GM19025 (cell line): ENCODE measurements around the gene ADGRV1.

Experiments used
- ATAC-seq: cut with Tn5 transposase; IDR thresholded peaks from one replicate; pipeline ENCODE4 v1.9.1; 2021; ENCODE audit warnings: mild to moderate bottlenecking, low read depth, moderate library complexity; ENCODE audit not compliant: unreplicated experiment

Gene ADGRV1

DNA sequence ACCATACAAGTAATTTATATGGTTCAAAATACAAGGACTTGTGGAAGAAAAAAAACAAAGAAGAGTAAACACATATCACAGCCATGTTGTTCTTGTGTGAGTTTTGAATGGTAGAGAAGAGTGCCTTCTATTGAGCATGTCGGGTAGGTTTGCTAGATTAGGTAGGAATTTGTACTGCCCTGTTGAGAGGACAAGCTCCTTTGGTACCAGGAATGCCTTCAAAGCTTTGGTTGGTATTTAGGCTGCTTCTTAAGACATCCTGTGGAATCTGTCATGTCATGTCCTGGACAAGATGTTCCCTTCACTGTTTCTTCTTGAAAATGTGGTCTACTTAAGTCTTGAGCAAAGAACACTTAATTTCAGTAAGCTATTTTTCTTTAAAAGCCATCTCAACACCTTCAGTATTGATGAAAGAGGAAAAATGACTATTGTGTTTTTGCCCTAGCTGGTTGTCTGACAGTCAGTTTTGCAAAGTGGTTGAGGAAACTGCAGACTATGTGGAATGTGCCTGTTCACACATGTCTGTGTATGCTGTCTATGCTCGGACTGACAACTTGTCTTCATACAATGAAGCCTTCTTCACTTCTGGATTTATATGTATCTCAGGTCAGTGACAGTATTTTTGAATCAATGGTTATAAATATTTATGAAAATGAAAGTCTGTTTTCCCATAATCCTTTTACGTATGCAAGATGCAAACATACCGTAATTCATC, 296.9 kb downstream of the ADGRV1 start:
- no peak for ATAC-seq

DNA sequence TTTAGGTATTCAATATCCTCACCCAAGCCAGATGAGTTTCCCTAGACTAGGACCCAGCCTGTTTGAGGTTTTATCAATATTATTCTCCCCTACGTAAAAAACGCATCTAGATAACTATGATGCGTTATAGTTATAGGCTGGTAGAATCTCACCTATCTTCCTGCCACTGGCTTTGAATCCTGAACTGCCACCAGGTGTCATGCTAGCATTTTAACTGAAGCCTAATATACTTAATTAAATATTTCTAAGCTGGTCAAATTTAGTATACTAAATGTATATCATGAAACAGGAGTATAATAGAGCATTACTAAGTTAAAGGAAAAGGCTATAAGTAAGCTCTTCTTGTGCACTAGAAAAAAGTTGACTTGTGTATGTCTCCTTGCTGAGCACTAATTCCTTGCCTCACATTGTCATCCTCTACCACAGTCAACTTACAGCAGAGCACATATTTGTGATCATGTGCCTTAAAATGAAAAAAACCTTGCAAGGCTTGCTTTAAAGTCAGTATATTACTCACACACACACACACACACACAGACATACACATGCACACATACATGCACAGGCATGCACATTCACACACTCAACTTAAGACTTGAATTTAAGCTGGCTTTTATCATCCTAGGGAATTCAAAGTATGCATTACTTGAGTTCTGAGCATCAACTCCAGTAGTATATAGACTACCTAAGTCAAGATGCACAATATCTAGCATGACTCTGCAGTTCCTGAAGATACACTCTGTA, 303.4 kb downstream of the ADGRV1 start:
- ATAC-seq = no peak

DNA sequence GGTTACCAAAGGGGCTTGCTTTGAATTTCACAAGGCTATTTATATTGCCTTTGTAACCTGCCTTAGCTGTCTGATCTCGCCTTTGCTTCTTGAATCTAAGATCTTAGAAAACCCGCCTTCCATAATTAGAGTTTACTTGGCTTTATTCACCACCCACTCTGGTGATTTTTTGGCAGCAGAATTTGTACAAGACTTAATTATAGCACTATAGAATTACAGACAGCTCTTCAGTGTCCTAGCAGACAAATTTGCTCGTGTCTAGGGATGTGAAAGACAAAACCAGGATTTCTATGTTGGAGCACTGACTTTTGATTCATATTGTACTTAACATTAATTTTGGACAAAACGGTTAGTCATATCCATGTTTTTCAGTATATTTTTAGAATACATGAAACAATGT, 306.6 kb downstream of the ADGRV1 start:
- ATAC-seq = no peak

DNA sequence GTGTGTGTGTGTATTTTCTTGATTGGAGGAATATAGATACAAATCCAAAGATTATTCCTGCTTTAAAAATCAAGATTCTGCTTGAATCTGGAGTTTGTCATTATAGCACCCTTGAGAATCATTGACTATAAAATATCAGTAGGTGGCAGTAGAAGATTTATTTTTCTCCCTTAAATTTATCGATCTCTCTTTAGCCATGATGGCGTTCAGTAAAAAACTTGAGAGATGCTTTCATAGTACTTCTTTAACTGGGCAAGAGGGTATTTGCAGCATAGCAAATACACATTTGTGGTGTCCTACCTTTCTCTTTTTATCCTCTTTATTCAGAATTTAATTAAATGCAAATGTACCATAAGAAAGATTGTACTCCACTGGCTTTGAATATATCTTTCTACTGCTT, 307.7 kb downstream of the ADGRV1 start:
- no peak for ATAC-seq

DNA sequence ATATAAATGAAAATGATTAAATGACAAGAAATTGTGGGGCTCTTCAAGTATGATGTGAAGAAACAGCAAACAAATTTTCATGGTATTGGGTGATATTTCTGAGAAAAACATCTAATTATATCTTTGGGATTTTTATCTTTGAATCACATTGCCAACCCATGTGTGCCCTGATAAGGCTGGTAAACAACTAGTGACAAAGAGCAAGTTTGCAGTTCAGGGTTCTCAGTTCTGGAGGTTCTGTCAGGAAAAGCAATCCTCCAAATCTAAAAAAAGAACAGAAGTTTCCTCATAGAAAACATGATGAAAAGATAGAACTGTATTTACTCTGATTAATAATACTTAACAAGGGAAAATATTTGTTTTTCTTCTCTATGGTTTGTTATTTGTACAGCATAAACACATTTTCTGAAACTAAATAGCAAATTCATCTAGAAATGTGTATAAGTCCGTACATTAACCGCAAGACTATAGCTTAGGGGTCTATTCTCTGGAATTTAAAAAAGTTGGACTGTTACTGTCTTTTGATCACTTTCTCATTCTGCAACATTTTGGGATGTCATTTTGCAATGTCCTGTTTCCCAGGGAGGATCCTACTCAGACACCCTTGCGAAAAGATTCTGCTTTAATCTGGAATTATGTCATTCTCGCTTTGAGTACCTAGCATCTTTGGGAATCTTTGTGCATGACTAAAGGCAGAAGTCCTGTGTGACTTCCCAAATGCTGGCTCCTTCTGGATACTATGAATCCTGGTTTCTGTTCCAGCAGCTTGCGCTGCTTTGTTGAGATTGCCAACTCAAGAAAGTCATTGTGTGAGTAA, 308.5 kb downstream of the ADGRV1 start:
- ATAC-seq = no peak

DNA sequence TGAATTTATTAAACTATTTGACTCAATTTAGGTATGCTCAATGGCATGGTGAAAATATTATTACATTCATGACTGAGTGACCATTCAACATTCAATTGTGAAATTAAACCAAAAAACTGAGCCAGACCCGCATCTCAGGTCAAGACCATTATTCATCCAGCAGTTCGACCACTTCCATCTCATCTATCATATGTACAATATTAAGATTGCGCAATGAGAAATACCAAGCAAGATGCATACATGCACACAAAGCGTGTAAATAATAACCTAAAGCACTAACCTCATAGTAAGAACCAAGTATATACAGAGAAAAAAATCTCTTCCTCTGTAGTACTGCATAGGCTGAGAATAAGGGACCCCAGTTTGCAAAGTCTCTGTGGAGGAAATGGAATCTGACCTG, 310.2 kb downstream of the ADGRV1 start:
- ATAC-seq = no peak

DNA sequence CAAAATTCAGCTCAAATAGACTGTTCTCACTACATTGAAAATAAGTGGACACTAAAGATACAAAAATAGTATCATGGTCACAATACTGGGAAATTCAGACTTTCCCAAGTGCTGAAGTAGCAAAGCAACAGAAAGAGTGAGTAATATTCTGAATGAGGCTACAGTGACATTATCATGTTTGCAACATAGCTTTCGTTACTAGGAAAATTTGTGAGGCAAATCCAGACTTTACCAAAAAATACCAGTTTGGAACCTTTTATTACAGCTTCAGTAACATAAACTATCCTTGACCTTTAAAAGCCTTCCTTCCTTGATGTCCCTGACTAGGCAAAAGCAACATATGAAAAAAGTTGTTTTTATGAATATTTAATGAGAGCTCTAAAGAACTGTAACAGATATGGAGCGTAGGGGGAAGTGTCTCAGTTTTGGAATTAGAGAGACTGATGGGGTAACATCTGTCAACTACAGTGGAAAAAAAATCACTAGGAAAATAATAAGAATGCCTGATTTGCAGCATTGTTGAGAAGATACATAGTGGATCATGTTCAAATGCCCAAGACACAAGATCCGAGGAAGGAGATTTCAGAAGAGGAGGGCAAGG, 312.9 kb downstream of the ADGRV1 start:
- no peak for ATAC-seq

DNA sequence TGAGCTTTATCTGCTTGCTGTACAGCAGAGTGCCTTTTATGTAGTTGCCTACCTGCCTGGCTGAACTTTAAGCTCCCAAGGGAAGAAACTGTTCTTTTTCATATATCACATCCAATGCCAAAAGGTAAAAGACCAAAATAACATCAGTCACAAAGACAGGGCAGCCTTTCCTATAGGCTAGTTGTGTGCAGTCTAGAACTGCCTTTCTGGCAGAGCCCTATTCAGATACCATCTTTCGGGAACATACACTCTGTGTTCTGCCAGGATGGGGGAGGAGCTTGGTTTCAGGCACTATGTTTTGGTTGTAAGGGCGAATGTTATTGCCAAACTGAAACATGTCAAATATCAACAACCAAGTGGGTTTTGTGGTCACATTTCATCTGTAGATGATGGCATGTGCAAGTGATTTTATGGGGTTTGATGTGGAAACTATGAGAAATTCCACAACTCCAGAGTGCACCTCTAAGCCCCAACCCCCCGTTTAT, 314.5 kb downstream of the ADGRV1 start:
- no peak for ATAC-seq

DNA sequence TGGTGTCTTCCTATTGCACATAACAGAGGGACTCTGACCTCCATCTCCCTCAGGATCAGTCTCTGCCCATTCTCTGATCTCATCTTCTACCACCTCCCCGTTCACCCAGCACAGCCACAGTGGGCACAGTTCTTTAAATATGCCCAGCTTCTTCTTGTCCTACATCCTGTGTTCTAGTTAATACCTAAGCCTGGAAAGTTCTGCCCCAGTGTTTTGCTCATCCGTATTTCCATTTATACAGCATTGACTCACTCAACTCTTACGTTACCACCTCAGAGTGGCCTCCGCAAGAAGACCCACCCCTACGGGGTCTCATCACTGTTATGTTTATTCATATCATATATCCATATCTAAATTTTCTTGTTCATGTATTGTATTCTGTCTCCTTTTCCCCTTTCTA, 315.5 kb downstream of the ADGRV1 start:
- no peak for ATAC-seq

DNA sequence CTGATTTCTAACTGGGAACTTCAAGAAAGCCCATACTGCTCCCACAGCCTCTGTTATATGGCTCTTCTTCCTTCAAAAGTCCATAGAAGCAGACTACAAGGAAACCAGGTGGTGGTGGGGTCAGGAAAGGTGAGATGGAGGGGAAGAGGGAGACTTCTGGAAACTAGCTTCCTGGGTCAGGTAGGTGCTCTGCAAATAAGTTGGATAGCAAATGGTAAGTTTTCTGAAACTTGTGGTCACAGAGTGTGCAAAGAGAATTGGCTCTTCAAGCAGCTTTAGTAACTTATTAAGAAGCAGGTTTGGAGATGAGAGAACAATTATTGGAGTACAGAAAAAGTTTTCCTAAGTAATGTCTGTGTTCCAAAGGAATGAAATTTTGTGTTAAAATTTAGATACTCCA, 316.9 kb downstream of the ADGRV1 start:
- no peak for ATAC-seq

DNA sequence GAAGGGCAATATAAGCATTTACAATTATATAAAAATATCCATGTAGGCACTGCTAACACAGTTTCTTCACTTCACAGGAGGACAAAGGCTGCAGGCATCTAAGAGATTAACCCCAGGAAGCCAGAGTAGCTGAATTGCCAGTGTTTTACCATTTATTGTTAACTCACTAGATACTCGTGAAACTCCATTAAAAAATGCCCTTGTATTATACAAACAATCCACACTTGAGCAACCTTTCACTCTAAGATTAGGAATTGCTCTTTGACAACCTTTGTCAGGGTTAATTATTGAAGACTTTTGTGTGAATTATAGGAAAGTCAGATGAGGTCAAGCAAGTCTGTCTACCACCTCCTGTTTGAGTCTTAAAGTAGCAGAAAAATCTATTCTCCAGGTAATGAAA, 317.8 kb downstream of the ADGRV1 start:
- ATAC-seq = no peak

DNA sequence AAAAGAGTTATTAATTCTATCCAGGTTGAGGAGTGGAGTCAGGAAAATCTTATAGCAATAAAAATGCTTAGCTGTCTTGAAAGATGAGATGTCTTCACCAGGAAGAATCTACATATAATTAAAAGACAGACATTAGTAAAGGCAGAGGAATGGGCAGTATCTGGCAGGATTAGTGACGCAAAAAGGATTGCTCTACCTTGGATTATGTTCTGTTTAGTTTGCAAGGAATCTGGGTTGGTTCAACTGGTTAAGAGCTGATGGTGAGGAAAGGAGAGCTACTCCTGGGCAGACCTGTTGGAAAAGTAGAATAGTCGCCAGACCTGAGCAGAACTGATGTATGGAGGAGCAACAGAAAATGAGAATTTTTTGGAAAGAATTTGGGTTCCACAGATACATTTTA, 318.5 kb downstream of the ADGRV1 start:
- no peak for ATAC-seq

DNA sequence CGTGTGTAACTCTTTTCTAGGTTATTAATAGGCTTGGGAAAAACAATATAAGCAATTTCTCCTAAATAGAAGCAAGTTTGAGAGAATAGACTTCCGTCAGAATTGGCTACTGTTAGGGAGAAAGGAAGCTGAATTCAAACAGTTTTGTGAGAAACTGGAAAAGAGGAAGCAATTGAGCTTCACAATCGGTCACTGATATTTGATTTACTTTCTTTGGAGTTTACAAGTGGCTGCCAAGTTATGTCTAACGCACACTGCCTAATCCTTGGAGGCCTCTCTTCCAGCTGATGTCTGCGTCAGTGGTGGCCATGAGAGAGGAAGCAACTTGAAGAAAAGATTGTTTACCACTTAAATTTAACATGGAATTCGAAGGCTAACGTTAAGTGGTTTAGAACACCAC, 319.5 kb downstream of the ADGRV1 start:
- no peak for ATAC-seq

DNA sequence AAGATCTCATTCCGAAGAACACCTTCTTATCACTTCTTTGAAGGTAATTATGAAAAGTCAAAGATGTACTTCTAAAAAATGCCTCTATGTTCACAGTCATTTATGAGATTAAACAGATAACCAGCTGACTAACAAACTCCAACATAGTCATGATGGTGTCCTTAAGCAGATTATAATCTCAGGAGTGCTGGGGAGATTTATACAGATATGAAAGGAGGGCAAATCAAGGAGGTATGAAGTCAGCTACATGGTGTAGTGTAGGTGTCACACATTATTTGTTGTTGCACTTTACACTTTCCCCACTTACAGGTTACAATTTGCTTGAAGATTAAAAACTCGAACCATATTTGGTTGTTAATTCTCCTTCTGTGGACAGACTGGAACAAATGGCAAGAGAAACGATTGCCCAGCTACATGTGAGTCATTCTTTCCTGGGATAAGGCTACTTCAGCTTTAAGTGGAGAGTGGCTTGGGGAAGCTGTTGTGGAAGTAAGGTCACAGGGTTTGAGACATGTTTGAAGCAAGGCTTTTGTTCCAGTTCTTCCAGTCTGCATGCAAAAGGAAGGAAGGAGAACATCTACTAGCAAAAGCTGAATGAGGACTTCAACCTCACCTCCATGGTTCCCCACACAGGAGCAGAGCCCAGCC, 320.1 kb downstream of the ADGRV1 start:
- ATAC-seq = no peak

DNA sequence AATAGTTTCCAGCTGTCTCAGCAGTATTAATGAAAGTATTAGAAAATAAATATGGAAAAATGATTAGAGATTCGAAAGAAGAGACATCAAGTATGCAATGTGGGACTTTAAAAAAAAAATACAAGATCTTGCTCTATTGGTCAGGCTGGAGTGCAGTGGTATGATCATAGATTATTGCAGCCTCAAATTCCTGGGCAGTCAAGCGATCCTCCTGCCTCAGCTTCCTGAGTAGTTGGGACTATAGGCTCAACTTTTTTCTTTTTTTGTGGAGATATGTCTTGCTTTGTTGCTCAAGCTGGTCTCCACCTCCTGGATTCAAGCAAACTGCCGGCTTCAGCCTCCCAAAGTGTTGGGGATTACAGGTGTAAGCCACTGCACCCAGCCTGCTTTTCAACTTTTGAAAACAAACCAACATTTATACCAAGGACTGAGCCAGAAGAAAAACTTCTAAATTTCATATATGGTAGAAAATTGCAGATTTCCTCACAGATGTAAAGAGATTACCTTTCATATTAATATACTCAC, 323.1 kb downstream of the ADGRV1 start:
- ATAC-seq = no peak

DNA sequence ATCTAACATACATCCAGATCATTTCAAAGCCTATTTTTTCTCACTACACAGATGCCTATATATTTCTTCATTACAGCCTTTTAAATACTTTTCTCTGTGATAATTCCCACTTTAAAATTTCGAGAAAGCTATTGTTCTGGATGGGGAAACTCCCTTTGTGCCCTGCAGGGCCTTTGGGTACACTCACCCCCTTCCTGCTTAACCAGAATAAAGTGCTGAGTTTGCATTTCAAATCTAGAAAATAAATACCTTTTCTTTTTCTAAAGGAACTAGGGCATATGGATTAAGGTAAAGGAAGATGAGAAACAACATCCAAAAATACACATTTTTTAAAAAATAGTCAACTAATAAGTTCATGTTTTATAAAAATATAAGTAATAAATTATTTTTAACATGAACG, 323.9 kb downstream of the ADGRV1 start:
- ATAC-seq = no peak

DNA sequence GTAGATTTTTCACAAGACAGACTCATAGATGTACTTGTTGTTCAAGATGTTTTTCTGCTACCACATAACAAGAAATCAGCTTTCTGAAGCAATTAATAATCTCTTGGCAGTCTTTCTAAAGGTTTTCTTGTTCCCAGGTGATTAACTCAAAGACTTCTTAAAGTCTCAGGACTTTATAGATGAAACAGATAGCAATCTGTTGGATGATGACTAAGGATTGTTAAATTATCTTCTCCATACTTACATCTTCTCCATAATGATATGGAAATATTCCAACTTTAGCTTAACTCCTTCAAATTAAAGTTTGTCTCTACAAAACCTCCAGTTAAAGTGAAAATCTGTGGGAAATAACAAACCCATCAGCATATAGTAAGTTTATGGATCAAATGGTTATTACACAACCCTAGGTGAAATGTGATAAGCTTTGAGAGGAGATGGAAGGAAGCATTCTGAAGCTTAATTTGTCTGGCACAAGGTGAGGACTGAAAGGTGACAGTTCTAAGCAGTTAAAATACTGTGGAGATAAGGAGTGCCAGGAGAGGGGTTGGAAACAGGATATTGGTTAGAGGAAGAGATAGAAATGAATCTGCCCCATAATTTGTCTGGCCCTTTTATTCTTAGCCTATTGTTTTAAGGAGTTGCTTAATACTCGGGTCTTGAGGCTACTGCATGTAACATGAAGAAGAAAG, 326.7 kb downstream of the ADGRV1 start:
- ATAC-seq = no peak

DNA sequence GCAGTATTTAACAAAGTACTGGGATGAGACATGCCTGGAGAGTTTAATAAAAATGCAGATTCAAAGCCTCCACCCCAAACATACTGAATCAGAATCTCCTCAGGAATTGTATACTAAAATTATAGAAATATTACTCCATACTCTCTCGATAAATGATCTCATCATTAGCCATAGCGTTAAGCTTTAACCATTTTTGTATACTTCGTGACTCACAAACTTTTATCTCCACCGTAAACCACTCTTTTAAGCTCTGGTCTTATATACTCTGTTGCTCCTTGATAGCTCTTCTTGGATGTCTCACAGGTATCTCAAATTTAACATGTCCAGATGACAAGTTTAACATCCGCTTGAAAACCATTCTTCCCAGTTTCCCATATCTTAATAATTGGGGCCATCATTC, 327.8 kb downstream of the ADGRV1 start:
- no peak for ATAC-seq

DNA sequence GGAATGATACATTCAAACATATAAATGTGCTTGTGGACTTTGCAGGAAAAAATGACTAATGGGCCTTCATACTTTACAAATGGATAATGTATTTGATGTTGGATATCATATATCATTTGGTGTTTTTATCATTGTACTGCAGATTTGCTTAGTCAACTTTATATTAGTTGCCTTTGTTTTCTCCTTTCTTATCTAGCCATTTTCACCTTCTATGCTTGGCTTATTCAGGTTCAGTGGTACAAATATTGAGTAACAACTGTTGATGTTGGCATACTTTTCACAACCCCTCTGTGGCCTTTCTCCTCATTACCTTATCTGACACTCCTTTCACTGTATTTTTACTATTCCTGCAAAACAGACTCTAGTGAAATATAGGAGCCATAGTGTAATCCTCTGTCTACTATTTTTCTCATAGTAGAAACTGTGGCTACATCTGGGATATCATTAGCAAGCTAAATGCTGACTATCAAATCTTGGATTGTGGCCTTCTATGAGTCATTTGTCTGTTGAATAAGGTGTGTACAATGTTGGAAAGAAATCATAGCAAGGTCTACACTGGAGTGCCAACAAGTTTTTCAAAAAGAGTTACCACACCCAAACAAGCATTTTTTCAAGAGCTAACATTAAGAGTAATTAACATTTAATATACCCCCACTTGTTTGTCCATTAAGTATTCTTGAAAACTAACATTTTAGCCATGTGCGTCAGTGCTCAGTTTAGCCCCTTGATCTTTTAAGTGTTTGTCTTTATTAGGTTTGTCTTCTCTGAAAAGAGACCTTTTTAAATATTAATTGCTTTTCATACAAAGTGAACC, 330.1 kb downstream of the ADGRV1 start:
- no peak for ATAC-seq
